ENCODE data around the gene CRISP3. TPM values are rescaled to one million over a fixed set of nuclear protein-coding genes. Genes with fewer than 3 reads are reported as not detected.
A peak's percentile ranks its signal among the peaks of the same experiment; 100 is the strongest.

CRISP3 gene
- polyA plus RNA-seq (2013): 0.09 TPM

- H3K9me3 ChIP-seq (ENCODE audit: control extremely low read depth in 1 of 5, control insufficient read depth in 4 of 5, insufficient read depth in 2 of 5, low read depth in 1 of 5, low read length in 4 of 5): no peaks in the 10 kb centered on the region
- ChIA-PET CTCF (no interaction called here), POLR2A (no interaction called here)
- H3K27ac ChIP-seq (ENCODE audit: insufficient read depth in 1 of 2, low read depth in 1 of 2, low read length in 2 of 2, poor library complexity in 1 of 2, severe bottlenecking in 2 of 2): no peak within 1 kb of the TSS
- DNase-seq: peak in 1 of 3 donors; percentile 2
- peak within 1 kb of the TSS in 1 of 7 experiments; percentile 31 for H3K4me3 ChIP-seq (ENCODE audit: control insufficient read depth in 1 of 7, extremely low read depth in 1 of 7, insufficient read depth in 4 of 7, low read depth in 2 of 7, low read length in 6 of 7)
- no peaks in the 10 kb centered on the region for H3K36me3 ChIP-seq (ENCODE audit: control insufficient read depth in 4 of 4, insufficient read depth in 4 of 4, low read length in 3 of 4)
- 13% methylated on average over 1 of the region's 1 CpG for WGBS (ENCODE audit: insufficient coverage)
- H3K27me3 ChIP-seq (replicated peaks in 2 of 5; ENCODE audit: control insufficient read depth in 4 of 5, insufficient read depth in 5 of 5, low read length in 4 of 5): no peaks in the 10 kb centered on the region
- no peaks in the 10 kb centered on the region for H3K4me1 ChIP-seq (ENCODE audit: control extremely low read depth in 1 of 4, control insufficient read depth in 4 of 4, insufficient read depth in 4 of 4, low read length in 3 of 4)
Observed at GRCh38 chr6:49744259-49744658, at the start of gene CRISP3. CRISP3 (minus strand) TSS chr6:49744388; CDS start chr6:49744367, 21 bp downstream.

- peak in 2 of 3 donors; percentile 64 to 78 for DNase-seq
- ChIA-PET POLR2A (no interaction called here), CTCF (interaction anchor here (1.3 kb wide), 1 partner anchor 166 kb away, joined by 5 read pairs; no protein-coding TSS in a partner anchor)
- no peak overlapping the region for H3K4me3 ChIP-seq (ENCODE audit: control insufficient read depth in 1 of 7, extremely low read depth in 1 of 7, insufficient read depth in 4 of 7, low read depth in 2 of 7, low read length in 6 of 7)
- WGBS (ENCODE audit: insufficient coverage): 33% methylated on average over 2 of the region's 2 CpGs
- no peak overlapping the region for H3K27ac ChIP-seq (ENCODE audit: insufficient read depth in 1 of 2, low read depth in 1 of 2, low read length in 2 of 2, poor library complexity in 1 of 2, severe bottlenecking in 2 of 2)
- H3K4me1 ChIP-seq (ENCODE audit: control extremely low read depth in 1 of 4, control insufficient read depth in 4 of 4, insufficient read depth in 4 of 4, low read length in 3 of 4): peaks cover 0 to 11% (median 4%) of the 10 kb centered on the region in 4 experiments
- H3K27me3 ChIP-seq (replicated peaks in 2 of 5; ENCODE audit: control insufficient read depth in 4 of 5, insufficient read depth in 5 of 5, low read length in 4 of 5): no peaks in the 10 kb centered on the region
- no peaks in the 10 kb centered on the region for H3K36me3 ChIP-seq (ENCODE audit: control insufficient read depth in 4 of 4, insufficient read depth in 4 of 4, low read length in 3 of 4)
- H3K9me3 ChIP-seq (ENCODE audit: control extremely low read depth in 1 of 5, control insufficient read depth in 4 of 5, insufficient read depth in 2 of 5, low read depth in 1 of 5, low read length in 4 of 5): no peaks in the 10 kb centered on the region
Observed at GRCh38 chr6:49790341-49790740, 46.2 kb upstream of the CRISP3 start.

- no peaks in the 10 kb centered on the region for H3K27me3 ChIP-seq (replicated peaks in 2 of 5; ENCODE audit: control insufficient read depth in 4 of 5, insufficient read depth in 5 of 5, low read length in 4 of 5)
- H3K9me3 ChIP-seq (ENCODE audit: control extremely low read depth in 1 of 5, control insufficient read depth in 4 of 5, insufficient read depth in 2 of 5, low read depth in 1 of 5, low read length in 4 of 5): no peaks in the 10 kb centered on the region
- ChIA-PET CTCF (interaction anchor here (0.9 to 1.8 kb wide), 2 partner anchors 11 to 138 kb away, joined by 3 to 4 read pairs; no protein-coding TSS in a partner anchor), POLR2A (no interaction called here)
- DNase-seq: no peak
- H3K4me3 ChIP-seq (ENCODE audit: control insufficient read depth in 1 of 7, extremely low read depth in 1 of 7, insufficient read depth in 4 of 7, low read depth in 2 of 7, low read length in 6 of 7): no peak within 1 kb of the TSS
- H3K4me1 ChIP-seq (ENCODE audit: control extremely low read depth in 1 of 4, control insufficient read depth in 4 of 4, insufficient read depth in 4 of 4, low read length in 3 of 4): peaks cover 0 to 11% (median 4%) of the 10 kb centered on the region in 4 experiments
- H3K27ac ChIP-seq (ENCODE audit: insufficient read depth in 1 of 2, low read depth in 1 of 2, low read length in 2 of 2, poor library complexity in 1 of 2, severe bottlenecking in 2 of 2): no peak within 1 kb of the TSS
- H3K36me3 ChIP-seq (ENCODE audit: control insufficient read depth in 4 of 4, insufficient read depth in 4 of 4, low read length in 3 of 4): no peaks in the 10 kb centered on the region
- WGBS (ENCODE audit: insufficient coverage): 97% methylated on average over 5 of the region's 8 CpGs
Observed at GRCh38 chr6:49787176-49787575, 43.0 kb upstream of the CRISP3 start, which contains the start of gene PGK2. PGK2 (minus strand) TSS chr6:49787285; CDS start chr6:49787187, 98 bp downstream.

- ChIA-PET POLR2A (no interaction called here), CTCF (no interaction called here)
- H3K36me3 ChIP-seq (ENCODE audit: control insufficient read depth in 4 of 4, insufficient read depth in 4 of 4, low read length in 3 of 4): no peaks in the 10 kb centered on the region
- no peak overlapping the region for H3K4me3 ChIP-seq (ENCODE audit: control insufficient read depth in 1 of 7, extremely low read depth in 1 of 7, insufficient read depth in 4 of 7, low read depth in 2 of 7, low read length in 6 of 7)
- no peaks in the 10 kb centered on the region for H3K4me1 ChIP-seq (ENCODE audit: control extremely low read depth in 1 of 4, control insufficient read depth in 4 of 4, insufficient read depth in 4 of 4, low read length in 3 of 4)
- H3K9me3 ChIP-seq (ENCODE audit: control extremely low read depth in 1 of 5, control insufficient read depth in 4 of 5, insufficient read depth in 2 of 5, low read depth in 1 of 5, low read length in 4 of 5): no peaks in the 10 kb centered on the region
- H3K27me3 ChIP-seq (replicated peaks in 2 of 5; ENCODE audit: control insufficient read depth in 4 of 5, insufficient read depth in 5 of 5, low read length in 4 of 5): no peaks in the 10 kb centered on the region
- no peak for DNase-seq
- H3K27ac ChIP-seq (ENCODE audit: insufficient read depth in 1 of 2, low read depth in 1 of 2, low read length in 2 of 2, poor library complexity in 1 of 2, severe bottlenecking in 2 of 2): no peak overlapping the region
Observed at GRCh38 chr6:49784272-49784671, 40.1 kb upstream of the CRISP3 start.

- CTCF ChIA-PET: no interaction called here
- POLR2A ChIA-PET: no interaction called here
- no peaks in the 10 kb centered on the region for H3K9me3 ChIP-seq (ENCODE audit: control extremely low read depth in 1 of 5, control insufficient read depth in 4 of 5, insufficient read depth in 2 of 5, low read depth in 1 of 5, low read length in 4 of 5)
Observed at GRCh38 chr6:49782725-49783124, 38.5 kb upstream of the CRISP3 start.

GRCh38 chr6:49782293-49782692, 38.1 kb upstream of the CRISP3 start:
- ChIA-PET POLR2A (no interaction called here), CTCF (no interaction called here)
- Histone ChIP-seq H3K4me1 (ENCODE audit: control extremely low read depth in 1 of 4, control insufficient read depth in 4 of 4, insufficient read depth in 4 of 4, low read length in 3 of 4) (peaks cover 0 to 2% (median under 1%) of the 10 kb centered on the region in 4 experiments), H3K4me3 (ENCODE audit: control insufficient read depth in 1 of 7, extremely low read depth in 1 of 7, insufficient read depth in 4 of 7, low read depth in 2 of 7, low read length in 6 of 7) (no peak overlapping the region), H3K9me3 (ENCODE audit: control extremely low read depth in 1 of 5, control insufficient read depth in 4 of 5, insufficient read depth in 2 of 5, low read depth in 1 of 5, low read length in 4 of 5) (no peaks in the 10 kb centered on the region), H3K36me3 (ENCODE audit: control insufficient read depth in 4 of 4, insufficient read depth in 4 of 4, low read length in 3 of 4) (no peaks in the 10 kb centered on the region), H3K27ac (ENCODE audit: insufficient read depth in 1 of 2, low read depth in 1 of 2, low read length in 2 of 2, poor library complexity in 1 of 2, severe bottlenecking in 2 of 2) (peak overlapping the region in 1 of 2 experiments; percentile 56), H3K27me3 (replicated peaks in 2 of 5; ENCODE audit: control insufficient read depth in 4 of 5, insufficient read depth in 5 of 5, low read length in 4 of 5) (no peaks in the 10 kb centered on the region)
- peak; percentile 21 to 70 (median 44) for DNase-seq
- no CpG with 5 or more reads among the region's 1 CpG for WGBS (ENCODE audit: insufficient coverage)

More at GRCh38 chr6:49782725-49783124, 38.5 kb upstream of the CRISP3 start:
- Histone ChIP-seq H3K36me3 (ENCODE audit: control insufficient read depth in 4 of 4, insufficient read depth in 4 of 4, low read length in 3 of 4) (no peaks in the 10 kb centered on the region), H3K27me3 (replicated peaks in 2 of 5; ENCODE audit: control insufficient read depth in 4 of 5, insufficient read depth in 5 of 5, low read length in 4 of 5) (no peaks in the 10 kb centered on the region), H3K4me1 (ENCODE audit: control extremely low read depth in 1 of 4, control insufficient read depth in 4 of 4, insufficient read depth in 4 of 4, low read length in 3 of 4) (peaks cover 0 to 2% (median 0%) of the 10 kb centered on the region in 4 experiments), H3K27ac (ENCODE audit: insufficient read depth in 1 of 2, low read depth in 1 of 2, low read length in 2 of 2, poor library complexity in 1 of 2, severe bottlenecking in 2 of 2) (peak overlapping the region in 1 of 2 experiments; percentile 56), H3K4me3 (ENCODE audit: control insufficient read depth in 1 of 7, extremely low read depth in 1 of 7, insufficient read depth in 4 of 7, low read depth in 2 of 7, low read length in 6 of 7) (no peak overlapping the region)
- DNase-seq: peak in 2 of 3 donors; percentile 23 to 49
- 97% methylated on average over 5 of the region's 7 CpGs for WGBS (ENCODE audit: insufficient coverage)

GRCh38 chr6:49776444-49776843, 32.3 kb upstream of the CRISP3 start:
- no peaks in the 10 kb centered on the region for H3K36me3 ChIP-seq (ENCODE audit: control insufficient read depth in 4 of 4, insufficient read depth in 4 of 4, low read length in 3 of 4)
- POLR2A ChIA-PET: no interaction called here
- peak overlapping the region in 1 of 2 experiments; percentile 2 for H3K27ac ChIP-seq (ENCODE audit: insufficient read depth in 1 of 2, low read depth in 1 of 2, low read length in 2 of 2, poor library complexity in 1 of 2, severe bottlenecking in 2 of 2)
- CTCF ChIA-PET: interaction anchor here (0.8 to 1.8 kb wide), 3 partner anchors 11 to 153 kb away, joined by 3 to 4 read pairs (median 3); partner anchors contain the start of gene PGK2
- peaks cover 6 to 15% (median 8%) of the 10 kb centered on the region in 4 experiments for H3K4me1 ChIP-seq (ENCODE audit: control extremely low read depth in 1 of 4, control insufficient read depth in 4 of 4, insufficient read depth in 4 of 4, low read length in 3 of 4)
- WGBS (ENCODE audit: insufficient coverage): 0% methylated on average over 1 of the region's 1 CpG
- no peaks in the 10 kb centered on the region for H3K9me3 ChIP-seq (ENCODE audit: control extremely low read depth in 1 of 5, control insufficient read depth in 4 of 5, insufficient read depth in 2 of 5, low read depth in 1 of 5, low read length in 4 of 5)
- no peaks in the 10 kb centered on the region for H3K27me3 ChIP-seq (replicated peaks in 2 of 5; ENCODE audit: control insufficient read depth in 4 of 5, insufficient read depth in 5 of 5, low read length in 4 of 5)
- H3K4me3 ChIP-seq (ENCODE audit: control insufficient read depth in 1 of 7, extremely low read depth in 1 of 7, insufficient read depth in 4 of 7, low read depth in 2 of 7, low read length in 6 of 7): peak overlapping the region in 1 of 7 experiments; percentile 13
- peak in 2 of 3 donors; percentile 31 to 53 for DNase-seq
